Adrenal gland (tissue), 5 donors: ENCODE data around the gene SLC46A3.

Experiments
- CTCF ChIP-seq, 6 experiments: fragments of 450-650 bp in 4 of 6; fragments of 200-600 bp in 2 of 6; sonication (generic) in 1 of 6; IDR thresholded peaks; 1 replicate in 5 of 6; 2 replicates in 1 of 6; pipeline versions ENCODE4 v1.5.1 to v1.8.0; 2016 to 2021; ENCODE audit warnings: antibody characterized with exemption in 6 of 6, mild to moderate bottlenecking in 2 of 6, moderate library complexity in 1 of 6
- POLR2A ChIP-seq, 2 donors: fragments of 450-650 bp; IDR thresholded peaks; one replicate each; pipeline ENCODE4 v1.6.1; 2017; ENCODE audit warnings: antibody characterized with exemption in 2 of 2, mild to moderate bottlenecking in 2 of 2, moderate library complexity in 1 of 2
- donor health status: DM: no; HTN: no; CAD: no.

GRCh38 chr13:28718543-28719226 lies at the start of gene SLC46A3:
- TF ChIP-seq CTCF (IDR thresholded peaks at IDR 0.05), result peak in 2 of 6 experiments; percentile 19 to 28
- peak; percentile 79 to 90 for TF ChIP-seq POLR2A (IDR thresholded peaks at IDR 0.05)
